GM12872 (cell line): Measurements from ENCODE around the gene ERC1.

Experiments used
- TF ChIP-seq, protein P1 (sequence below): IDR thresholded peaks from 3 replicates; pipeline ENCODE4 v1.5.1; 2011; ENCODE audit warnings: low read depth, mild to moderate bottlenecking, low read length, moderate library complexity; ENCODE audit not compliant: insufficient read depth

ERC1 gene

DNA sequence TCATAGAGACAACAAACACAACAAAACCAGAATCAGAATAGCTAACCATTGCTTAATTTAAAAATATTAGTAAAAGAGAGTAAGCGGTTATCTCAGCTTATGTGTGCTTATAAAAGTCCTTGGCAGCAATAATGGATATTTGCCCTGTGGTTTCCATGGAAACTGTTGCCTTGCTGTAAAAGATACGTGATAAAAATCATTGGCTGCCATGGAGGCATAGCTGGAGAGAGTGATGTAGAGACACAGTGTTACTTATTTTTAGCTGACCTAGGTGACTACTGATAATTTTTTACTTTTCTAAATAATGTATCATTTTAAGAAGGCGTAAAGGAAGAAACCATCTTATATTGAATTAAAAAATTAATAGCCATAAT is 92.9 kb downstream of the ERC1 start:
- TF ChIP-seq, protein P1, sequence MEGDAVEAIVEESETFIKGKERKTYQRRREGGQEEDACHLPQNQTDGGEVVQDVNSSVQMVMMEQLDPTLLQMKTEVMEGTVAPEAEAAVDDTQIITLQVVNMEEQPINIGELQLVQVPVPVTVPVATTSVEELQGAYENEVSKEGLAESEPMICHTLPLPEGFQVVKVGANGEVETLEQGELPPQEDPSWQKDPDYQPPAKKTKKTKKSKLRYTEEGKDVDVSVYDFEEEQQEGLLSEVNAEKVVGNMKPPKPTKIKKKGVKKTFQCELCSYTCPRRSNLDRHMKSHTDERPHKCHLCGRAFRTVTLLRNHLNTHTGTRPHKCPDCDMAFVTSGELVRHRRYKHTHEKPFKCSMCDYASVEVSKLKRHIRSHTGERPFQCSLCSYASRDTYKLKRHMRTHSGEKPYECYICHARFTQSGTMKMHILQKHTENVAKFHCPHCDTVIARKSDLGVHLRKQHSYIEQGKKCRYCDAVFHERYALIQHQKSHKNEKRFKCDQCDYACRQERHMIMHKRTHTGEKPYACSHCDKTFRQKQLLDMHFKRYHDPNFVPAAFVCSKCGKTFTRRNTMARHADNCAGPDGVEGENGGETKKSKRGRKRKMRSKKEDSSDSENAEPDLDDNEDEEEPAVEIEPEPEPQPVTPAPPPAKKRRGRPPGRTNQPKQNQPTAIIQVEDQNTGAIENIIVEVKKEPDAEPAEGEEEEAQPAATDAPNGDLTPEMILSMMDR = no peak

DNA sequence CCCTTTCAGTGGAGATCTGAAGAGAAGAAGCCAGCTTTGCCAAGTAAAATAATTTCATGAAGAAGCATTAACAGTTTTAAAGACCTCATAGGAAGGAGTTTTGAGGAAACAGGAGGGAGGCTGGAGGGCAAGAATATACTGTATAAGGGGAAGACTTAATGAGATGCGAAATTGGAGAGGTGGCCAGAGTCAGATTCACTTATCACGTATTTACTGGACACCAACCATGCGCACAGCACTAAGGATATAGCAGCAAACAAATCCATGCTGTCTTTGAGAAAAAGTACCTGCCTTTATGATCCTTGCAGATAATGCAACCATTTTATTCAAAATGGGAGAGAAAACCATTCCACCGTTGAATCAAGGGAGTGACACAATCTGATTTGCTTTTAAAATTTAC is 100.3 kb downstream of the ERC1 start:
- TF ChIP-seq, protein P1 = no peak

DNA sequence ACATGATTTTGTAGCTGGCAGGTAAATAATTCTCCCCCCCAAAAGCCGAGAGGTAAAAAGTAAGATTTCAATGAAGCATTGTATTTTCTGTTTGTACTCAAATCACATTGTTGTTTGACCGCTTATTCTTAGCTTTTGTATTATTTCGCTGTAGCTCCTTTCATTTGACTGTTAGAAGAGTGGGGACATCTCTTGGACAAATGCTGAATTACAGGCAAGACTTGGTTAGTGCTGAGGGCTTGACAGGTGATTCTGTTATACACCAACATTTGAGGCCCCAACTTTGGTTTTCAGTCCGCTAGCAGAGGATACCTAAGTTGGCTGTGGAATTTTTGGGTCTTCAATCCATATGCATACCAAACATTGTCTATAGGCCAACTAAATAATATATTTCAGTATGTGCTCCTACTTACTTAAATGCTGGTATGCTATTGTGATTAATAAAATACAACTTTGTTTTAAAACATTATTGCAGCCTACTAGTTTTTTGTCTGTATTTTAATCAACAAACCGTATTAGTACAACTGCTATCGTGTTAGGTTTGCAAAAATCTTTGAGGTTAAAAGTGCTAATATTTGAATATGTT is 102.2 kb downstream of the ERC1 start:
- TF ChIP-seq, protein P1 = peak; percentile 81

DNA sequence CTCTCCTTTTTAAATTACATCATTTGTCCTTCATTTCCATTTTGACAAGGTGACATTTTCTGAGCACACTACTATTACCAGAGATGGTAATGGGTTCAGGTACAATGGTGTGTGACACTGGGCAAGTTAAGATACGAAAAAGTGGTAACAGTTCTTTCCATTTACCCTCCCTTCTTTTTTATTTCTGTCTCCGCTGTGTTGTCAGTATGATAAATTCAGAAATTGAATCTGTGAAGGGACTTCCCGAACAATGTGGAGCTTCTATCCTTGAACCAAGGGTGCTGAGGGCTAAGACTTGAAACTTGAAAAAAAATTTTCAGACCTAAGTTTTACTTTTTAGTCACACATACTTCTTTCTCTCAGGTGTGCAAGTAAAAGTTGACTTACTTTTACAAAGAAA is 103.7 kb downstream of the ERC1 start:
- TF ChIP-seq, protein P1 = no peak

DNA sequence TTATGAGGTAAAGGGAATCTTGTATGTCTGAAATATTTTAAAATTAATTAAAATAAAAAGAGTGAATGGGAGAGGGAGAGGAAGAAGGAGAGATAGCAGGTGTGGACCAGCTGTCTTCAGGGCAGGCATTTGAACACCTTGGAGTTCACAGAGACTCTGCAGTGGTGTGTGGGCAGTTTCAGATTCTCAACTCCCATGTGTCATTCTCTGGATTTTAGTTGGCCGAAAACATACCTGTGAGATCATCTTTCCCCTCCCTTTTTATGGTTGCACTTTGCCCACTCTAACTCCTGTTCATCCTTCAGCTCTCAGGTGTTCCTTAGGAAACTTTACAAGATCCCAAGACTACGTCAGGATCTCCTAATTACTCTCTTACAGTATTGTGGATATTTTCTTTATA is 108.1 kb downstream of the ERC1 start:
- TF ChIP-seq, protein P1 = no peak

DNA sequence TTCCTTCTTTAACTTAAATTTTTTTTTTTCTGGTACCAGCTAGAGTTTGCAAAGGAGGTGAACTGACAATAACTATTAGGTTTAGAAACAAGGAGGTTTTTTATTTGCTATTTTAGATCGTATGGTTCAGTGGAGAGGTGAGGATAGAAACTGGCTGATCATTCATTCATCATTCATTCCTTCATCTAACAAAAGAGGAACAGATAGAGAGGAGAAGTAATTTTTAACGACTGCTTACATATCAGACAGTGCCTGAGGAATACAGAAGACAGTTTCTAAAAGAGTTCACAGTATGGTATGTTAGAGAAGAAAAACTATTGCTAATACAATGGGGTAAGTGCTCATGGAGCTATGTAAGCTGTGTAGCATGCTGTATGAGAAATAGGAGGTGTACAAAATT is 111.1 kb downstream of the ERC1 start:
- TF ChIP-seq, protein P1 = no peak

DNA sequence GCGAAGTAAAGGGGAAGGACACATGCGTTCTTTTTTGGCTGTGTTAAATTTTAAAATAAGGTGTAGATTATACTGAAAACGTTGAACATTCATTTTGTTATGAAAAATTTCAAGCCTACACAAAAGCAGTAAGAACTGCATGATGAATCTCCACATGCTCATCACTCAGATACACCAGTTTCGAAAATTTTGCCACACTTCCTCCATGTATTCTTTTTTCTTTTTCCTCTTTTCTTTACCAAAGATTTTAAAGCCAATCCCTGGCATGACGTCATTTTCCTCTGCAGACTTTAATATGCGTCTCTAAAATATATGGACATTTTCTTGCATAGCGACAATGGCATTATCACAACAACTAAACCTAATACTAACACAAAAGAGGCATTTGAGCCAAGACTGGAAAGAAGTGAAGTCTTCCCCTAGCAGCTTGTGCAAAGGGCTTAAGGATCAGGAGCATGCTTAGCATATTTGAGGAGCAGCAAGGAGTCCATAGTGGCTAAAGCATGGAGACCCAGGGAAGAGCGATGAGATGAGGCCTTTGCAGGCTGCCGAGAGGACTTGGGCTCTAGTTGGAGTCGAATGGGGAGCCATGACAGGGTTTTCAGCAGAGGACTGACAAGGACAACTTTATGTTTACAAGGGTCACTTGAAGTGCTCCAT is 111.9 kb downstream of the ERC1 start:
- TF ChIP-seq, protein P1 = no peak
